Measurements from ENCODE around the gene CXCL3.

Gene CXCL3

GRCh38 chr4:74018116-74018515 lies 20.4 kb downstream of the CXCL3 start:
- no peak for TF ChIP-seq CTCF (IDR thresholded peaks at IDR 0.05; ENCODE audit: low read depth, low read length, missing control alignments)
- H3K4me3 ChIP-seq (ENCODE audit: low read depth, low read length) = no peak overlapping the region
- DNase-seq (ENCODE audit: low read depth) = no peak

- TF ChIP-seq CTCF (IDR thresholded peaks at IDR 0.05; ENCODE audit: low read depth, low read length, missing control alignments) = no peak
- DNase-seq (ENCODE audit: low read depth) = no peak
- H3K4me3 ChIP-seq (ENCODE audit: low read depth, low read length) = no peak overlapping the region
These were observed 22.4 kb downstream of the CXCL3 start for GRCh38 chr4:74016068-74016467.

GRCh38 chr4:74015126-74015780 lies 23.2 kb downstream of the CXCL3 start:
- no peak for DNase-seq (ENCODE audit: low read depth)
- TF ChIP-seq CTCF (IDR thresholded peaks at IDR 0.05; ENCODE audit: low read depth, low read length, missing control alignments) = no peak
- H3K4me3 ChIP-seq (ENCODE audit: low read depth, low read length) = no peak overlapping the region

GRCh38 chr4:74014332-74014731 lies 24.2 kb downstream of the CXCL3 start:
- no peak for TF ChIP-seq CTCF (IDR thresholded peaks at IDR 0.05; ENCODE audit: low read depth, low read length, missing control alignments)
- no peak for DNase-seq (ENCODE audit: low read depth)
- no peak overlapping the region for H3K4me3 ChIP-seq (ENCODE audit: low read depth, low read length)

GRCh38 chr4:74013264-74013663 lies 25.2 kb downstream of the CXCL3 start:
- H3K4me3 ChIP-seq (ENCODE audit: low read depth, low read length) = no peak overlapping the region
- no peak for TF ChIP-seq CTCF (IDR thresholded peaks at IDR 0.05; ENCODE audit: low read depth, low read length, missing control alignments)
- DNase-seq (ENCODE audit: low read depth) = no peak

- no peak for DNase-seq (ENCODE audit: low read depth)
- no peak overlapping the region for H3K4me3 ChIP-seq (ENCODE audit: low read depth, low read length)
- TF ChIP-seq CTCF (IDR thresholded peaks at IDR 0.05; ENCODE audit: low read depth, low read length, missing control alignments) = no peak
These were observed 26.4 kb downstream of the CXCL3 start for GRCh38 chr4:74012130-74012529.

GRCh38 chr4:74009307-74009706 lies 29.2 kb downstream of the CXCL3 start:
- no peak for DNase-seq (ENCODE audit: low read depth)
- no peak overlapping the region for H3K4me3 ChIP-seq (ENCODE audit: low read depth, low read length)
- no peak for TF ChIP-seq CTCF (IDR thresholded peaks at IDR 0.05; ENCODE audit: low read depth, low read length, missing control alignments)
